Activated naive CD4-positive, alpha-beta T cell treated with anti-CD3 and anti-CD28 coated beads, Interleukin-2, amount 50 U/mL, for 72 hours (primary cell): ENCODE data around the gene LPAR1. TPM values are rescaled to one million over a fixed set of nuclear protein-coding genes. Genes with fewer than 3 reads are reported as not detected.
A peak's percentile ranks its signal among the peaks of the same experiment; 100 is the strongest.

ENCODE experiments used
- ATAC-seq, 2 donors: fragments of 150-1000 bp; cut with Tn5 transposase; 2 replicates each; pipeline ENCODE4 v1.10.0; 2021; ENCODE audit warnings: mild to moderate bottlenecking in 2 of 2, moderate library complexity in 2 of 2
- DNase-seq, 2 donors: peaks; one replicate each; pipeline ENCODE4 v3.0.0; 2021 to 2022; ENCODE audit warnings: low spot score in 2 of 2
- H3K27ac Mint-ChIP-seq, 2 donors: one replicate each; pipeline ENCODE4 v1.8.0; 2022; ENCODE audit warnings: mild to moderate bottlenecking in 2 of 2, mixed read lengths in 2 of 2
- H3K36me3 Mint-ChIP-seq, 2 donors: one replicate each; pipeline ENCODE4 v1.8.0; 2022; ENCODE audit warnings: mixed read lengths in 2 of 2
- H3K9me3 Mint-ChIP-seq, 2 donors: one replicate each; pipeline ENCODE4 v1.8.0; 2022; ENCODE audit warnings: mixed read lengths in 2 of 2
- total RNA-seq, 2 donors: library from RNA; stranded (reverse); gene quantifications; one replicate each; pipeline ENCODE4 v1.2.3, GENCODE V29; 2022

The LPAR1 gene, protein sequence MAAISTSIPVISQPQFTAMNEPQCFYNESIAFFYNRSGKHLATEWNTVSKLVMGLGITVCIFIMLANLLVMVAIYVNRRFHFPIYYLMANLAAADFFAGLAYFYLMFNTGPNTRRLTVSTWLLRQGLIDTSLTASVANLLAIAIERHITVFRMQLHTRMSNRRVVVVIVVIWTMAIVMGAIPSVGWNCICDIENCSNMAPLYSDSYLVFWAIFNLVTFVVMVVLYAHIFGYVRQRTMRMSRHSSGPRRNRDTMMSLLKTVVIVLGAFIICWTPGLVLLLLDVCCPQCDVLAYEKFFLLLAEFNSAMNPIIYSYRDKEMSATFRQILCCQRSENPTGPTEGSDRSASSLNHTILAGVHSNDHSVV
- total RNA-seq, result not detected

DNA sequence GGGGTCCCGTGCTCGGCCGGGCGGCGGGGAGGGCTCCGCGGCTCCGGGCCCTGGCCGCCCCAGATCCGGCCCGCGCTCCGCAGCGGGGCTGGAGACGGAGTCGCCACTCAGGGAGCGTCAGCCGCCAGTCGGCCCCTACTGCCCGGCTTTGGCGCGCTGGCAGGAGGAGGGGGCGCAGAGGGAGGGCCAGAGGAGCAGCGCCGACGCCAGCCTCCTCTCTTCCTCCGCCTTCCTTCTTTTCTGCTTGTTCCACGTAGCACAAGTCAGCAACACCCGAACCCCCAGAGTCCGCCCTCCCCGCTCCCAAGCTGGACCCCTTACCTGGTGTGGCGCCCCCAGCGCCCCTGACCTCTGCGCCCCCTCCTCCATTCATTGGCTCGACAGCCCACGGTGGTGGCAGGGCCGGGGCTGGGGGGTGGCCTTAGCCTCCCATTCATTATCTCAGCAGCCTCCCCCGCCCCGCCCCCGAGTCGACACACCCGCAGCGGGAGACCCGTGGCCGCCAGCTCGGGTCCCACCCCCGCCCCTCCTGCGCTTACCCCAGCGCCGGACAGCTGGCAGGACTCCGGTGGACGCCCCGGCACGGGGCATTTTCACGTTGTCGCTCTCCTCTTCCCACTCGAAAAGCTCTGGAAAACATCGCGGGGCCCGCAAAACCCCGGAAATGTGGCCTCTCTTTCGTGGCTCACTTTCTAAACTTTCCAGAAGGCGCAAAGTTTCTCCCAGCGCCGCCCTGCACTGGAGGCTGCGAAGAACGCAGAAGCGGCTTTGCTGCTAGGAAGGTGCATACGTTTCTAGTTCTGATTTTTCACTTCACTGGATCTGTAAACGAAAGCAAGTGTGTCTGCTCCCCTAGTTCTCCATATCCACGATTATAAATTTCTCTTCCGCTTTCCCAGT lies at the start of gene LPAR1:
TSS of gene LPAR1 (minus strand) at position 140 of the 900 bp plus-strand sequence. CDS start 66,353 bp downstream, outside the sequence.
- Mint-ChIP-seq H3K27ac (no peak within 1 kb of the TSS), H3K36me3 (peaks cover 14 to 18% of the 10 kb centered on the region in 2 donors), H3K9me3 (no peaks in the 10 kb centered on the region)
- ATAC-seq, result peak in 1 of 2 donors; percentile 11
- no peak for DNase-seq

DNA sequence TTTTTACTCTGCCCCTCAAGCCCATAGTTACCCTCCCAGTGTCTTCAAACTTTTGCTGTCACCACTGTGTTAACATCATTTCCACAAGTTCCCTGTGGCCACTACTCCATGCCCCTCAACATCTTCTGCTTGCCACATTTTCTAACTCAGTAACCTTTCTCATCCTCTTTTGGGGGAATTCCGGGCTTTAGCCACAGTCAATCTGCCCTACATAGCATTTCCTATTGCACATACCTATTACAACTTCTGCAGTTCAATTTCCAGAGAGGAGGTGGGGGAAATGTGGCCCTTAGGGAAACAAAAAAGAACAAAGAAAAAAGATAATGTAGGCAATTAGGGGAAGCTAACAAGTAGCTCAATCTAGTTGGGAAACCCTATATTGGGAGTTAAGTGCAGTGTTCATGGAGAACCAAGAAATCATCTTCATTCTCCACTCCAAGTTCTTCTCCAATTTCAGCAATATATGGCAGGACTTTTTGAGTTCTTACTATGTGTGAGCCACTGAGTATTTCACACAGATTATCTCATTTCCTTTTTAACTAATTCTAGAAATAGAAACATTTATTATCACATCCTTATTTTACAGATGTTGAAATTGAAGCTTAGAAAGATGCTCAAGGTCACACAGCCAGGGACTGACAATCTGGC lies 40.2 kb upstream of the LPAR1 start:
- Mint-ChIP-seq H3K36me3 (no peaks in the 10 kb centered on the region), H3K27ac (peak overlapping the region in 1 of 2 donors; percentile 7), H3K9me3 (no peaks in the 10 kb centered on the region)
- DNase-seq (no peak), ATAC-seq (no peak)

DNA sequence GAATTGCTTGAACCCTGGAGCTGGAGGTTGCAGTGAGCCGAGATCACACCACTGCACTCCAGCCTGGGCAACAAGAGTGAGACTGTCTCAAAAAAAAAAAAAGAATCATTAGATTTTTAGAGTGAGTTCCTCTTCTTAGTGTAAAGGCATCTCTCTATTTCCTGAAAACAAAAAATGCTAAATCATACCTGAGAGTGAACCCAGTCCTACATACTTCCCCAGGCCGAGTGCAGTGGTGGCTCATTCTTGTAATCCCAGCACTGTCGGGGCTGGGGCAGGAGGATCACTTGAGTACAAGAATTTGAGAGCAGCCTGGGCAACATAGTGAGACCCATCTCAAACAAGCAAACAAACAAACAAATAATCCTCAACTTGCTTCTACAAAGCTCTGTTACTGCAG lies 38.2 kb upstream of the LPAR1 start:
- Mint-ChIP-seq H3K36me3 (no peaks in the 10 kb centered on the region), H3K9me3 (no peaks in the 10 kb centered on the region), H3K27ac (no peak overlapping the region)
- no peak for ATAC-seq
- no peak for DNase-seq

DNA sequence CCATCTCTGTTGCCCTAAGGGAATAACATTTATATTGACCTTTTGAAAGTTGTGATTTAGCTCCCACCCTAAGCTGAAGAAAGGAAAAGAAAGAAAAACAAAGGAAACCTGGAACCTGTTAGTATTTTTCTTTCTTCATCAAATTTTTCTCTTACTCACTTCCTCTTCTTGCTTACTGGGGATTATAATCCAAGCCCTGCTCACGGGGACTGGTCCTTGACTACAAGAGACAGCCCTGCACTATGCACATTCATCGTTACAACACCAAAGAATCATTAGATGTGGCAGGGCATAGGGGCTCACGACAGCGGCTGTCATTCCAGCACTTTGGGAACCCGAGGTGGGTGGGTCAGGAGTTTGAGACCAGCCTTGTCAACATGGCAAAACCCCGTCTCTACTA lies 37.8 kb upstream of the LPAR1 start:
- Mint-ChIP-seq H3K27ac (no peak overlapping the region), H3K9me3 (no peaks in the 10 kb centered on the region), H3K36me3 (no peaks in the 10 kb centered on the region)
- no peak for ATAC-seq
- no peak for DNase-seq

DNA sequence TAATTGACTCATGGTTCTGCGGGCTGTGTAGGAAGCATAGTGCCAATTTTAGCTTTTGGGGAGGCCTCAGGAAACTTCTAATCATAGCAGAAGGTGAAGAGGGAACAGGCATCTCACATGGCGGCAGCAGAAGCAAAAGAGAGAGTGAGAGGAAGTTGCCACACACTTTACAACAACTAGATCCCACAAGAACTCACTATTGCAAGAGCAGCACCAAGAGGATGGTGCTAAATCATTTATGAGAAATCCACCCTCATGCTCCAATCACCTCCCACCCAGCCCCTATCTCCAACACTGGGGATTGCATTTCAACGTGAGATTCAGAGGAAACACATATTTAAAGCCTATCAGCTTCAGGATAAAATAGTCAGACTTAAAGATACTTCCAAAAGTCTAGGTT lies 36.1 kb upstream of the LPAR1 start:
- ATAC-seq, result no peak
- Mint-ChIP-seq H3K36me3 (no peaks in the 10 kb centered on the region), H3K27ac (no peak overlapping the region), H3K9me3 (no peaks in the 10 kb centered on the region)
- no peak for DNase-seq

DNA sequence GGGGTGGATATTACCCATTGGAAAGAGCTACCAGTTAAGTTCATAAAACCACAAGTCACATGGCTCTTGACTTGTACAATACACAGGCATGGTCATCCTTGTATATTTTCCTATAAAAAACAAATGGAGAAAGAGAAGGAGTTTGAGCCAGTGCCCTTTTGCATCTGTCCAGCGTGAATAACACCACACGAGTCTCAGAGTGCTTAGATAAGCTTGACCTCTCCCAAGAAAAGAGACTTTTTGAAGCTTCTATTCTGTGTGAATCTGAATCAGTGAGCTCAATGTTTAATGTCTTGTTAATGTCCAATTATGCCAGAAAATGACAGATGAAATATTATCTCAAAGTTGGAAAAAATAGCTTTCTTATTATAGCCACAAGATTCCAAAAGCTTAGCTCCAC lies 30.9 kb upstream of the LPAR1 start:
- Mint-ChIP-seq H3K9me3 (peaks cover 0 to 4% of the 10 kb centered on the region in 2 donors), H3K36me3 (no peaks in the 10 kb centered on the region), H3K27ac (no peak overlapping the region)
- ATAC-seq (no peak), DNase-seq (no peak)

DNA sequence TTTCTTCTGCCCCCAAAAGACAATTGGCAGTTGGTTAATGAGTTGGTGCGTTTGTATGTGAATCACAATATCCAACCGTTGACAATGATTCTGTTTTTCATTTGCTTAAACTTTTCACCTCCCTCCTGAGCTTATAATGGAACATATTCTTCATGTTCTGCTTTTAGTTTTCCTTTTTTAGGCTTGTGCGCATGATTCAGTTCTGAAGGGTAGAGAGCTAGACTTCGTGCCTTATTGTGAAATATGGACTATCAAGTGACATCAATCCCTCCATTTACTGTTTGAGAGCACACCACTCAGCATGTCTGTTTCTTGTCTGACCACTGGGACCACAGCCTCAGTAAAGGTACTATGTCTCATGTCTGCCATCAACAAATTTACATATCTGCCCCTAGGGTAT lies 30.5 kb upstream of the LPAR1 start:
- H3K9me3 Mint-ChIP-seq, result peaks cover 0 to 4% of the 10 kb centered on the region in 2 donors
- no peak for ATAC-seq

DNA sequence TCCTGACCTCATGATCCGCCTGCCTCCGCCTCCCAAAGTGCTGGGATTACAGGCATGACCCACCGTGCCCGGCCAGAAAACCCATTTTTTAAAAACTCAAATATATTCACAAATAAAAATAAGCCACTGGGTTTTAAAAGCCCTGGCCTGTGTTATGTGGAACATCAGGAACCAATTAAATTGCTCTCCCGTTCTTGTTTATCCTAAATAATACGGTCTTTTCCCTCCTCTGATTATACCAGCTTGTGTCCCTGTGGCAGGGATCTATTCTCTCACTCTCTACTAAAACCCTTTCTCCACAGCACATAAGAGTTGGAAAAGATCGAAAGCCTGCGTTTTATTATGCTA lies 30.1 kb upstream of the LPAR1 start:
- Mint-ChIP-seq H3K9me3 (peaks cover 0 to 4% of the 10 kb centered on the region in 2 donors), H3K36me3 (no peaks in the 10 kb centered on the region), H3K27ac (no peak overlapping the region)
- no peak for DNase-seq
- ATAC-seq, result no peak

More for the DNA sequence above, 30.5 kb upstream of the LPAR1 start:
- no peaks in the 10 kb centered on the region for H3K36me3 Mint-ChIP-seq
- no peak for DNase-seq
- H3K27ac Mint-ChIP-seq, result no peak overlapping the region

DNA sequence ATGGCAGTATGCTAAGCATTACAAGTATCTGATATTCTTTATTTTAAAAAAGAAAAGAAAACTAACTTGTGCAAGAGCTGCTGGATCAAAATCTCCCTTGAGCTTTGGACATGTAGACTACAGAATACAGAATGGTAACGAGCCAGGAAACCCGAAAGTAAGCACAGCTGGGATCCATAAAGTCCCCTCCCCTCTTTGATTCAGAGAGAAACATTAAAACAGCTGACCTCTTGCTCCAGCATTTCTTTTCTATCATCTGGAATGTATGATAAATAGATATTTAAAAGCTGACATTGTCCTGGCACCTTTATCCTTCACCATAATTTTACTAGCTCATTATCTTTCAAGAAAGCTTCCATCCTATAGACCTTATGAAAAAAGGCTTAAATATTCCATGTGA lies 28.2 kb upstream of the LPAR1 start:
- Mint-ChIP-seq H3K36me3 (no peaks in the 10 kb centered on the region), H3K27ac (no peak overlapping the region), H3K9me3 (peaks cover 0 to 8% of the 10 kb centered on the region in 2 donors)
- no peak for ATAC-seq
- no peak for DNase-seq

DNA sequence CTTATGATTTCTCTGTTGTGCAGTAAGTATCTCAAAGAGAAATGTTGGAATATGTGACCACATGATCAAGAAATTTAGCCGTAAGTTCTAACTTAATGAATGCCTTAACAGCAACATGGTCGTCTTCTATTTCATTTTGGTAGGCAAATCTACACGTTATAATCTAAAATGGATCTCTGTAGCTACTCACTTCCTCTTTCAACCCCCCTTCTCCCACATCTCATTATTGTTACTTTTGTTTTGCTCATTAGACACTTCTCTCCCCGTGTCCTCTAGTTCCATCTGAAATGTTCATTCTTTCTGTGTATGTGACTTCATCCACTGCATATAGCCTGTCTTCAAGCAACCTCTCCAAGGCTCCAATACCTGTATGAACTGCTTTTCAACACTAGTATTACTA lies 27.1 kb upstream of the LPAR1 start:
- no peak for DNase-seq
- no peak overlapping the region for H3K27ac Mint-ChIP-seq
- H3K9me3 Mint-ChIP-seq, result peaks cover 1 to 10% of the 10 kb centered on the region in 2 donors
- ATAC-seq, result no peak
- H3K36me3 Mint-ChIP-seq, result no peaks in the 10 kb centered on the region

DNA sequence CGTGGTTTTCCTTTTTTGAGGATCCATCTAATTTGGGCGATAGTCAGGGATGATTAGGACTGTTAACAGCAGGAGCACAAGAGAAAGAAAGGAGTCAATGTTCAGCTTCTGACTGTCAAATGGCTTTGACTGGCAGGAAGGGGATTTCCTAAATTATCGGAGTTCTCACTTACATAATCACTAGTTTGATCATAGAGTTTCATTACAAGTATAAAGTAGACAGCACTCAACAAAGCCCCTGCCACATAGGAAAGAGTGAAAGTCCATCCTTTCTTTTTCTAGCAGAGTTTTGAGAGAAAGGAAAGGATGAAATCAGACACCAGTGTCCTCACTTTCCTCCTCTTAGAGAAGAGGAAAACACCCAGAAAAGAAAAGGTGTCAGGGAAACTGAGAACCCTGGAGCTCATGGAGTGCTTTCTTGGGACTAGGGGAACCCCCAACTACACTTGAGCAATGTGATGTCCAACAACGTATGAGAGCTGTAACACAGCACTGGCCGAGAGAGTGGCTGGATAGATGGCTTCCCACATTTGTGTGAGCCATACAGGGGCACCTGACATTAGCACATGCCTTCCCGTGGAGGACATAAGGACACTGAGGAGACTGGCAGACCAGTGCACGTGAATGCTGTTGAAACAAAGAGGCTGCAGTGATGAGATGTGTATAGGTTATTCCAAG lies 26.0 kb upstream of the LPAR1 start:
- H3K36me3 Mint-ChIP-seq, result no peaks in the 10 kb centered on the region
- peaks cover 10 to 20% of the 10 kb centered on the region in 2 donors for H3K9me3 Mint-ChIP-seq
- no peak for DNase-seq
- ATAC-seq, result no peak
- no peak overlapping the region for H3K27ac Mint-ChIP-seq

DNA sequence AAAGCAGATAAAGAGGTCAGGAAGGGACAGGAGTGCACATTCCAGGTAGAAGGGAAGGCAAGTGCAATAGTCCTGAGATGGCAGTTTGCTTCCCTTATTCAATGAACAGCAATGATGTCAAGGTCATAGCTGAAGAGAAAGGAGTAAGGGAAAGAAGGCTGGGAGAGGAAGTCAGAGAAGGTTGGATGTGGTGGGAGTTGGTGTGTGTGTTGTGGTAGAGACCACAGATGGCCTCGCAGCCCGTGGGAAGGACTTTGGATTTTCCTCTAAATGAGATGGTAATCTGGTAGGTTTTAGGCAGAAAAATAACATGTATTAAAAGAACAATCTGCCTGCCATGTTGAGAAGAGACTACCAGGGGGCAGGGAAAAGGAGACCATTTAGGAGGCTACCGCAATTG lies 25.1 kb upstream of the LPAR1 start:
- DNase-seq, result no peak
- peak overlapping the region in 1 of 2 donors; percentile 16 for H3K27ac Mint-ChIP-seq
- H3K9me3 Mint-ChIP-seq, result peaks cover 10 to 20% of the 10 kb centered on the region in 2 donors
- ATAC-seq, result no peak
- no peaks in the 10 kb centered on the region for H3K36me3 Mint-ChIP-seq

DNA sequence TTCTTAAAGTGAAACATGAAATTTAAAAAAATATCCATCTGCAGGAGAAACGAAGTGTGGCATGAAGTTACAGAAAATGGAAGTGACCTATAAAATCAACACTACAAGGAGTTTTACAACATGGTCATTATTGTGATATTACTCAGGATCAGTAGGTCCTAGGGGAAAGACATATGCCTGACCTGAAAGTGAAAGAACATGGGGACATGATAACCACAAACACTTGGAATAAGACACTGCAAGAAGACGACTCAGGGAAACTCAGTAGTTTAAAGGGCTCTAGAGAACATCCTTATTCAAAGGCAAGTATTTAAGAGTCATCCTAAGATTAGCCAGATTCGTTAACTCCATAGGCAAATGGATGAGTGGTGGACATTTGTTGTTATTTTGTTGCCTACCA lies 19.9 kb upstream of the LPAR1 start:
- Mint-ChIP-seq H3K27ac (no peak overlapping the region), H3K36me3 (no peaks in the 10 kb centered on the region), H3K9me3 (peaks cover 10 to 16% of the 10 kb centered on the region in 2 donors)
- ATAC-seq, result no peak
- no peak for DNase-seq

DNA sequence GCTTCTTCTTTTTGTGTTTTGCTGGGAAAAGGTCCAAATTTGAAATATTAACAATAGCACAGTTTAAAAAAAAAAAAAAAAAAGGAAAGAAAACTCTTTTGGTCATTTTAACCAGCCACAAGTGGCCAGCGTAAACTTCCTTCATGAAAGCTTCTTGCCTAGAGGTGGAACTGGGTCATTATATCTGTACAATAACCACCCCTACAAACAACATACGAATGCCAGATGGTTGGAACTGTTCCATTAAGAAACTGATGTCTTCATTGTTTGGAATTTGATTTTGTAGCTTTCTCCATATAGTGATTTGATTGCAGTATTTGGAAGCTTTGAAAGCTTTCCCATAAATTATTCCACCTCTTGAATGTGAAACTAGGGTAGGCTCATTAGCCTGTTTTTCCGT lies 18.3 kb upstream of the LPAR1 start:
- Mint-ChIP-seq H3K27ac (no peak overlapping the region), H3K9me3 (peaks cover 10 to 14% of the 10 kb centered on the region in 2 donors), H3K36me3 (no peaks in the 10 kb centered on the region)
- no peak for DNase-seq
- no peak for ATAC-seq

DNA sequence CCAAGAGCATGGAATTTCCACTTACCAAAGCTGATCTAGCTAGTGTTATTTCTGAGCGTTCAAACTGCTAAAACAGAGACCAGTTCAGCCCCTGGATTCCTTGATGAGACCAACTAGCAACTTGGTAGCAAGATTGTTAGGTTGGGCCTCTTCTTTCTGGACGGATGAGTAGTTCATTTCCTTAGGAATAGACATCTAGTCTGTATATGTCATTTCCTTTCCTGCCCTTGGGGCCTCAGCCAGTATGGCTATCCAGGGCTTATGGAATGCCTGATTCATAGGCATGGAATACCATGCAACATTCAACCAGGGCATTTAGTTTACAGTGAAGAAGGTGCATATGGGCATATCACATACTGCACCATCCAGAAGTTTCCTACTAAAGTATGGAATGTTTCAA lies 14.5 kb upstream of the LPAR1 start:
- DNase-seq (no peak), ATAC-seq (no peak)
- Mint-ChIP-seq H3K27ac (no peak overlapping the region), H3K9me3 (no peaks in the 10 kb centered on the region), H3K36me3 (no peaks in the 10 kb centered on the region)

DNA sequence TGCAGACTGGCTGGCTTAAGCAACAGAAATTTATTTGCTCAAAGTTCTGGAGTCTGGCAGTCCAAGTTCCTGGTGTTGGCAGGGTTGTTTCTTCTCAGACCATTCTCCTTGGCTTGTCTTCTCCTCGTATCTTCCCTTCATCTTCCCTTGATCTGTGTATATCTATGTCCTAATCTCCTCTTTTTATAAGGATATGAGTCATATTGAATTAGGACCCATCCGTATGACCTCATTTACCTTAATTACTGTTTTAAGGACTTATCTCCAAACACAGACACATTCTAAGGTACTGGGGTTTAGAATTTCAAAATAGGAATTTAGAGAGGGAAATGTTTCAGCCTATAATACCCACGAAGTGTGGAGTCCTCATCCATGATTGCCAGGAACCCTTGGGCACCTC lies 13.1 kb upstream of the LPAR1 start:
- Mint-ChIP-seq H3K36me3 (no peaks in the 10 kb centered on the region), H3K9me3 (no peaks in the 10 kb centered on the region), H3K27ac (no peak overlapping the region)
- DNase-seq, result no peak
- no peak for ATAC-seq

DNA sequence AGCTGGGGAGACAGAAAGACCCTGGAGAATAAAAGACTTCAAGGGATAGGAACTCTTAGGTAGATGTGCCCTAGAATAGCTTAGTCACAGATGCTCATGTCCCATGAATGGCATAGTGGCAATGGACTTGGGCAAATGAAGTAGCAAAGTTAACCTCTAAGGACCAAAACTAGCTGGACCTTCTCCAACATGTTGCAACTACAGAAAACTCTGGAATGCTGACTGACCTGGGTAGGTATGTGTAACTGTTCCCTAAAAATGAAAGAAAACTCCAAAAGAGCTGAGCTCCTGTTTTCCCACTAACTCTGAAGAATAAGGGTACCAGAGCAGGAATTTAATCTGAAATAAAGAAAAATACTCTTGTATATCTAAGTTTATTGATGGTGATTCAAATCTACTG lies 12.5 kb upstream of the LPAR1 start:
- Mint-ChIP-seq H3K9me3 (no peaks in the 10 kb centered on the region), H3K36me3 (no peaks in the 10 kb centered on the region), H3K27ac (no peak overlapping the region)
- DNase-seq, result no peak
- no peak for ATAC-seq
